ENCODE results near the gene CD163L1.
"Not testable (repeated sequence)": the region's sequence is repeated elsewhere in the genome, so short reads cannot be mapped to it uniquely, and the experiment has no call there.

The CD163L1 gene

GRCh38 chr12:7403466-7403865 is 40.5 kb downstream of the CD163L1 start:
- DNase-seq = no peak

GRCh38 chr12:7399089-7399488 is 44.9 kb downstream of the CD163L1 start:
- no peak for DNase-seq

- no peak for DNase-seq
Measured at GRCh38 chr12:7396418-7396817, 47.5 kb downstream of the CD163L1 start.

- no peak for DNase-seq
Measured at GRCh38 chr12:7395950-7396349, 48.0 kb downstream of the CD163L1 start.

- DNase-seq = peak; percentile 12
Measured at GRCh38 chr12:7387289-7387688, 56.7 kb downstream of the CD163L1 start.

- no peak for DNase-seq
Measured at GRCh38 chr12:7383157-7383556, 60.8 kb downstream of the CD163L1 start.

- DNase-seq = no peak
Measured at GRCh38 chr12:7376196-7376595, 67.8 kb downstream of the CD163L1 start.

GRCh38 chr12:7375145-7375543 is 68.8 kb downstream of the CD163L1 start:
- no peak for DNase-seq

GRCh38 chr12:7374423-7375144 is 69.4 kb downstream of the CD163L1 start:
- DNase-seq = peak; percentile 8

GRCh38 chr12:7373226-7373625 is 70.7 kb downstream of the CD163L1 start:
- no peak for DNase-seq

- no peak for DNase-seq
Measured at GRCh38 chr12:7369274-7369729, 74.7 kb downstream of the CD163L1 start.

GRCh38 chr12:7362734-7363133 is 81.2 kb downstream of the CD163L1 start:
- no peak for DNase-seq

GRCh38 chr12:7361265-7361664 is 82.7 kb downstream of the CD163L1 start:
- DNase-seq = no peak

- no peak for DNase-seq
Measured at GRCh38 chr12:7354529-7354928, 89.4 kb downstream of the CD163L1 start.

GRCh38 chr12:7352661-7353060 is 91.3 kb downstream of the CD163L1 start:
- no peak for DNase-seq

- DNase-seq = no peak
Measured at GRCh38 chr12:7351177-7351576, 92.8 kb downstream of the CD163L1 start.

GRCh38 chr12:7349418-7349817 is 94.5 kb downstream of the CD163L1 start:
- DNase-seq = no peak

- no peak for DNase-seq
Measured at GRCh38 chr12:7346551-7347225, 97.3 kb downstream of the CD163L1 start.

- no peak for DNase-seq
Measured at GRCh38 chr12:7344833-7345606, 98.9 kb downstream of the CD163L1 start.

- DNase-seq = no peak
Measured at GRCh38 chr12:7339675-7340074, 104.3 kb downstream of the CD163L1 start.

- DNase-seq = not testable (repeated sequence)
Measured at GRCh38 chr12:7337790-7338189, 106.2 kb downstream of the CD163L1 start.

- DNase-seq = no peak
Measured at GRCh38 chr12:7327918-7328317, 116.0 kb downstream of the CD163L1 start.

- no peak for DNase-seq
Measured at GRCh38 chr12:7324176-7324575, 119.8 kb downstream of the CD163L1 start.

- DNase-seq = no peak
Measured at GRCh38 chr12:7322599-7322998, 121.4 kb downstream of the CD163L1 start.

All from CD4-positive, alpha-beta T cell treated with Interleukin-21 for 1 hour (primary cell).